ENCODE data around the gene RPS6KA2.
"Not testable (repeated sequence)": the region's sequence is repeated elsewhere in the genome, so short reads cannot be mapped to it uniquely, and the experiment has no call there.

RPS6KA2 gene

DNA sequence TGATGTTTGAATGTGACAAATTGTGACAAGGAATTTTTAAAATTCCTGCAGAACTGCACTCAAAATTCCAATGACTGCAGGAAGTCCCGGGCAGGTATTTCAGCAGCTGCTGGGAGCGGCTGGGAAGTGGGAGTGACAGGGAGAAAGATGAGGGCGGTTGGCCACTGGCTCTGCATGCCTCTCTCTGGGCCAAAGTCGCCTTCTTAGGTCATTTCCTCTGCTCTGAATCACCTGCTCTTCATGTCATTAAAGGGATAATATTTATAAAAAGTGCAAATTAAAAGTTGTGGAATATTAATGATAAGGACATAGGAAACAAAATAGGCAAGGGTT lies 84.5 kb downstream of the RPS6KA2 start:
- DNase-seq (ENCODE audit: low read depth, low spot score) = no peak
- no peak for TF ChIP-seq EZH2 (IDR thresholded peaks at IDR 0.05)
- no peak for TF ChIP-seq POLR2AphosphoS5 (IDR thresholded peaks at IDR 0.05; ENCODE audit: borderline replicate concordance, low read depth, low read length)
- no peak for TF ChIP-seq FOXP2 (optimal IDR thresholded peaks at IDR 0.05; ENCODE audit: control extremely low read depth, extremely low read length, insufficient read depth)
- no peak overlapping the region for H3K4me3 ChIP-seq
- no peak overlapping the region for H3K27ac ChIP-seq
- no peak overlapping the region for H3K9ac ChIP-seq (ENCODE audit: insufficient read length)
- H3K9me3 ChIP-seq (ENCODE audit: low read depth, low read length) = no peaks in the 10 kb centered on the region
- H3K36me3 ChIP-seq (ENCODE audit: insufficient read depth, low read length) = no peaks in the 10 kb centered on the region

DNA sequence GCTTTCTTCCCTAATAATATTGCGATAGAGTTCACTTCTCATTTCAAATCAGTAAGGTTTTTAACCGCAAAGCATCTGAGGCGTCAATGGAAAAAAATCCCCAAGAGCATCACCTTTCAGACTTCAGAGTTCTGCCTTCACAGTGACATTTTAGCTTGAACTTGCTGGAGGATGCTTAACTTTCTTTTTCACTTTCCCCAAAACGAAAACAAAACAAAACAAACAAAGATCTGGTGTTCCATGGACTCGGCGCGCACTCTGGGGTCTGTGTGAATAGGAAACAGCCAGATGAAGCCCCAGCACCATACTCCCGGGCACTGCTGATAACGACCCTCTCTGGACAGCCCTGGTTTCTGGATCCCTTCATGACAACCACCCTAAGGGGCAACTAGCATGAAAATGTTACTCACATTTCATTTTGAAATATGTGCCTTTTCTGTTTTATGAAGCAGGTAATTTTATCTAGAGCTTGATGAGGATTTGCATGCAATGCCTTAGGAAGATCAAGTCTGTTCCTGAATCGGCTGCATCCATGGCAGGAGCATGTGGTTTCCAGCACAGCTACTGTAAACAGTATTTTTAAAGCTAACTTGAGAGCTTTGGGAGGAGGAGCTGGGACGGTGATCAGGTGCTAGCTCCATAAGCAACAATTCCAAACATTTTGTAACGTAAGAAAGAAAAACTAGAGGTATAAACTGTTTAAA lies 85.0 kb downstream of the RPS6KA2 start:
- Histone ChIP-seq H3K9me3 (ENCODE audit: low read depth, low read length) (no peaks in the 10 kb centered on the region), H3K27ac (no peak overlapping the region), H3K4me3 (no peak overlapping the region), H3K36me3 (ENCODE audit: insufficient read depth, low read length) (no peaks in the 10 kb centered on the region), H3K9ac (ENCODE audit: insufficient read length) (no peak overlapping the region)
- TF ChIP-seq EZH2 (IDR thresholded peaks at IDR 0.05) = no peak
- no peak for TF ChIP-seq FOXP2 (optimal IDR thresholded peaks at IDR 0.05; ENCODE audit: control extremely low read depth, extremely low read length, insufficient read depth)
- no peak for TF ChIP-seq POLR2AphosphoS5 (IDR thresholded peaks at IDR 0.05; ENCODE audit: borderline replicate concordance, low read depth, low read length)
- DNase-seq (ENCODE audit: low read depth, low spot score) = no peak

DNA sequence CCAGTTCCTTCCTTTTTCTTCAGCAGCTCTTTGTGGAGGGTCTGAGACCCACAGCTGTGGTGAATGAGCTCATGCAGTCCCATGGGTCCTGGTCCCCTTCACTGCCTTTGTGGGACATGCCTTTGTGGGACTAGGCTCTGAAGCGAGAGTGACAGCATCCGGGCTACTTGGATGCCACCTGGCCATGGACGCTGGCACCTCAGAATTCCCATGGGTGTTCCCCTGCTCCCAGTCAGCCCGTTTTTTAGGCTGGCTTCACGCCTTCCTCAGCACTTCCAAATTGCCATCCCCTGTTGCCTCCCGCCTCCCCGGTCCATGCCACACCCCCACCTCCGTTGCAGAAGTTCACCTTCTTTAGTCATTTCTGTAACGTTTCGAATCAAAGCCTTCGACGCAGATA lies 85.7 kb downstream of the RPS6KA2 start:
- TF ChIP-seq EZH2 (IDR thresholded peaks at IDR 0.05) (no peak), POLR2AphosphoS5 (IDR thresholded peaks at IDR 0.05; ENCODE audit: borderline replicate concordance, low read depth, low read length) (no peak), FOXP2 (optimal IDR thresholded peaks at IDR 0.05; ENCODE audit: control extremely low read depth, extremely low read length, insufficient read depth) (no peak)
- Histone ChIP-seq H3K9ac (ENCODE audit: insufficient read length) (no peak overlapping the region), H3K9me3 (ENCODE audit: low read depth, low read length) (no peaks in the 10 kb centered on the region), H3K4me3 (no peak overlapping the region), H3K27ac (no peak overlapping the region), H3K36me3 (ENCODE audit: insufficient read depth, low read length) (no peaks in the 10 kb centered on the region)
- no peak for DNase-seq (ENCODE audit: low read depth, low spot score)

DNA sequence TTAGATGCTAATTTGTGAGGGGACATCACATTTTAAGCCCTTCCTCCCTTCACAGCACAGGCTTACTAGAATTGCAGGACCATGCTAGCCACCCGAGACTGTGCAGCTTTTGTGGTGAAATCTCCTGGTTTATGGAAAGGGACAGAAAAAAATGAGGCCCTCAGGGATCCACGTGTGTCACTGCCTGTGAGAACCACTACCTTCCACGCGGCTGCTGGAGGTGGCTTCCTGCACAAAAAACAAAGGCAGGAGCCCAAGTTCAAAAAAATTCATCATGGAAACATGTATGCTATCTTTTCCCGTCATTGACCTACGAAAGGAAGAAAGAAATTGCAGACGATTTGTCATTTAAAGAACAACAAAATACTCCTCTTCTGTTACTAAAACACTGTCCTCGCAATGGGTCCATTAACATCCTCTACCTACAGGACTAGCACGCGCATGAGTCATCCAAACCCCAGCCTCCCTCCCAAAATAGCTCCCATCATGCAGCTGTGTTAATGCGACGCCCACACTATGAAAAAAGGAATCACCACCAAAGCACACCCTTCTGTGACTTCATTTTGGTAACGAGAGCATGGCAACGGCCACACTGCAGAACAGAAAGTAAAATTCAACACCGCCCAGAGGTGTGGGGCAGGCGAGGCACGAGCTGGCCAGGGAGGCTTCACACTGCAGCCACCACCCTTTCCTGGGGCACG lies 86.3 kb downstream of the RPS6KA2 start:
- TF ChIP-seq FOXP2 (optimal IDR thresholded peaks at IDR 0.05; ENCODE audit: control extremely low read depth, extremely low read length, insufficient read depth) (no peak), POLR2AphosphoS5 (IDR thresholded peaks at IDR 0.05; ENCODE audit: borderline replicate concordance, low read depth, low read length) (no peak), EZH2 (IDR thresholded peaks at IDR 0.05) (no peak)
- H3K36me3 ChIP-seq (ENCODE audit: insufficient read depth, low read length) = no peaks in the 10 kb centered on the region
- no peak for DNase-seq (ENCODE audit: low read depth, low spot score)
- no peak overlapping the region for H3K27ac ChIP-seq
- no peak overlapping the region for H3K9ac ChIP-seq (ENCODE audit: insufficient read length)
- H3K9me3 ChIP-seq (ENCODE audit: low read depth, low read length) = no peaks in the 10 kb centered on the region
- no peak overlapping the region for H3K4me3 ChIP-seq

DNA sequence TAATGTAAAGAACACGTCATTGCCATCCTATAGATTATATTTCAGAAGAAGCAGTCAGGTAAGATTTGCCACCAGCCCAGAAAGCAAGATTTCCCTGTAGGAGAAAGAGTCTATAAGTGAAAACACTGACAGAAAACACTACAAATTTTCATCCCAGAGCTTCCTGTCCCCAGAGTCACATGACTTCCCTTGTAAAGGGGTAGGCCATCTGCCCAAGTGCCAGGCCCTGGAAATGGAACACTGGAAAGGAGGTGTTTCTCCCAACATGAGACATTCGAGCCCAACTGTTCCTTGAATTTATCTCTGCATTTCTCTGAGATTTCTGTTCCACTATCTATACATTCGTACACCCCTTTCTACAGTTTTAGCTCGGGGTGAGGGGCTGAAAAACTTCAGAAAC lies 87.5 kb downstream of the RPS6KA2 start:
- Histone ChIP-seq H3K27ac (no peak overlapping the region), H3K9ac (ENCODE audit: insufficient read length) (no peak overlapping the region), H3K36me3 (ENCODE audit: insufficient read depth, low read length) (no peaks in the 10 kb centered on the region), H3K9me3 (ENCODE audit: low read depth, low read length) (no peaks in the 10 kb centered on the region), H3K4me3 (no peak overlapping the region)
- no peak for DNase-seq (ENCODE audit: low read depth, low spot score)
- TF ChIP-seq FOXP2 (optimal IDR thresholded peaks at IDR 0.05; ENCODE audit: control extremely low read depth, extremely low read length, insufficient read depth) (no peak), POLR2AphosphoS5 (IDR thresholded peaks at IDR 0.05; ENCODE audit: borderline replicate concordance, low read depth, low read length) (no peak), EZH2 (IDR thresholded peaks at IDR 0.05) (no peak)

DNA sequence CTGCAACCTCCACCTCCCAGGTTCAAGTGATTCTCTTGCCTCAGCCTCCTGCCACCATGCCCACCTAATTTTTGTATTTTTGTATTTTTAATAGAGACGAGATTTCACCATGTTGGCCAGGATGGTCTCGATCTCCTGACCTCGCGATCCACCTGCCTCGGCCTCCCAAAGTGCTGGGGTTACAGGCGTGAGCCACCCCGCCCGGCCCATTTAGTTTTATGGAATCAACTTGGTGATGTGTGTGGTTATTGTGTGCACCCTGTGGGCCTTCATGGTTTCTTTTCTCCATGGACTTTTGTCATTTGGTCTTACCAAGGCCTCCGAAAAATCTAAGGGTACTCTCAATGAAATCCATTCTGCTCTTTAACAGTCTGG lies 88.1 kb downstream of the RPS6KA2 start:
- H3K36me3 ChIP-seq (ENCODE audit: insufficient read depth, low read length); H3K4me3 ChIP-seq; DNase-seq (ENCODE audit: low read depth, low spot score); H3K27ac ChIP-seq; H3K9me3 ChIP-seq (ENCODE audit: low read depth, low read length); H3K9ac ChIP-seq (ENCODE audit: insufficient read length): not testable (repeated sequence)

DNA sequence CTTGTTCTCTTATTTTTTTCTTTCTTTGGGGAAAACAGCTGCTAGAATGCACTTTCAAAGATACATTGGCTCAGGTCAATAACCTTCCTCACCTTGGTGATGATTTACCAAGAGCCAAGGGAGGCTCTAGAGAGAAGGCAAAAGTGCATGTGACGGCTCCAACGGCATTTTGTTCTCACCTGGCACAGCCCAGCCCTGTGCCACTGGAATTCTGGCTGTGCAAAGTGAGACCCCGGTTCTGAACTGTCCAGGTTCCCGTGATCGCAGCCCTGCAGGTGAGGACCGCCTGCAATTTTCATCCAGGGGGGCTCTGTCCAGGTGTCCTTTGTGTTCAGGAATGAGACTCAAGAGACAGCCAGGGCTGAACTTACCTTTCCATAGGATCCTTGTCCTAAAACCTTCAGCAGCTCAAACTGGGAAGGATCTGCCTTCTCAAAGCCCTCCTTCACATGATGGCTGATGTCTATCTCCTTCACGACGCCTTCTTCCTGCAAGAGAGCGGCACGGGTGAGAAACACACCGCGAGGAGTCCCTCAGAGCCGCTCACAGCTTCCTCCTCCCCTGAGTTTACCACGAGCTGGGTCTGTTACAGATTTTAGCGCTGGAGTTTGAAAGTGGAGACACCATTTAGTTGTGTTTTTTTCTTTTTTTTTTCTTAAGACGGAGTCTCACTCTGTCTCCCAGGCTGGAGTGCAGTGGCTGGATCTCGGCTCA lies 88.6 kb downstream of the RPS6KA2 start:
- no peak for DNase-seq (ENCODE audit: low read depth, low spot score)
- H3K4me3 ChIP-seq = no peak overlapping the region

DNA sequence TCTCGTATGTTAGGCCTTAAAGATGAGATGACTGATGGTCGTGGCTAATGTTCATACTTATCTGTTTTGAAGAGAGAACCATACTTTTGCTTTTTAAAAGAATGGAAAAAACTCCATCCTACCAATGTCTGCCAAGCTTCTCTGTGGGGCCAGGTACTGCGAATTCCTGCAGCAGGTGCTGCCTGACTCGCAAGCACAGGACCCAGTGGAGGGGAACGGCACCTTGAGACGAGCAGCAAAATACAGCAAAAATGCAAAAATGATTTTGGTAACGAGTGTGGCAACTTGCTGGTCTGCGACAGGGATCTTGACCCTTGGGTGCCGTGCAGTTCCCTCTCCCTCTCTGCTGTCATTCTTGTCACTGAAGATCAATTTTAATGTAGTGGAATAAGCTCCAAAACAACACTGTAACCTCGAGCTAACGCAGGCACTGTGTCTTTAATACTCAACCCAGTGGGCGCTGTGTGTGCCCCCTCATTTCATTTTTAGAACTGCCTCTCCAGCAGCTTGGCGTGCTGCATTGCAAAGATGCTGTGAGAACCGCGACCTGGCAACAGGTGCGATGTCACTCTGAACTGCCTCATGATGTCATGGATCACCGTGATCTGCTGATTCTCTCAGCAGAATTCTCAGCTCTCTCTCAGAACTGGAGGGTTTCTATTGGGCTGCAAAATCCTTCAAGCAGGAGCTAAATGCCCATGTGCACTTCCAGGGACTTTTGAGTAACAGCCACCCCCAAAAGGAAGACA lies 92.2 kb downstream of the RPS6KA2 start:
- no peaks in the 10 kb centered on the region for H3K9me3 ChIP-seq (ENCODE audit: low read depth, low read length)
- H3K27ac ChIP-seq = no peak overlapping the region
- TF ChIP-seq EZH2 (IDR thresholded peaks at IDR 0.05) = no peak
- TF ChIP-seq POLR2AphosphoS5 (IDR thresholded peaks at IDR 0.05; ENCODE audit: borderline replicate concordance, low read depth, low read length) = no peak
- H3K9ac ChIP-seq (ENCODE audit: insufficient read length) = no peak overlapping the region
- no peaks in the 10 kb centered on the region for H3K36me3 ChIP-seq (ENCODE audit: insufficient read depth, low read length)
- no peak overlapping the region for H3K4me3 ChIP-seq
- no peak for DNase-seq (ENCODE audit: low read depth, low spot score)

More for the DNA sequence above, 88.6 kb downstream of the RPS6KA2 start:
- H3K9me3 ChIP-seq (ENCODE audit: low read depth, low read length) = no peaks in the 10 kb centered on the region
- no peak overlapping the region for H3K9ac ChIP-seq (ENCODE audit: insufficient read length)
- no peak for TF ChIP-seq FOXP2 (optimal IDR thresholded peaks at IDR 0.05; ENCODE audit: control extremely low read depth, extremely low read length, insufficient read depth)
- TF ChIP-seq EZH2 (IDR thresholded peaks at IDR 0.05) = no peak
- H3K36me3 ChIP-seq (ENCODE audit: insufficient read depth, low read length) = no peaks in the 10 kb centered on the region
- no peak overlapping the region for H3K27ac ChIP-seq

Measured in SK-N-MC (cell line).